Measurements from ENCODE around the gene SLC9A9. TPM values are rescaled to one million over a fixed set of nuclear protein-coding genes. Genes with fewer than 3 reads are reported as not detected.

Gene SLC9A9
- total RNA-seq, 4 donors from 2014 or later, result 1.7 to 8.2 (median 3.6) TPM

- Histone ChIP-seq H3K27me3 (no peaks in the 10 kb centered on the region), H3K27ac (no peak overlapping the region), H3K9me3 (no peaks in the 10 kb centered on the region), H3K4me3 (no peak overlapping the region), H3K4me1 (peaks cover 0 to 3% of the 10 kb centered on the region in 2 donors), H3K36me3 (no peaks in the 10 kb centered on the region)
- in situ Hi-C loops (cut with MboI; ENCODE audit: low sequenced_read_pairs in 4 of 4), result no loop called here
- no peak for ATAC-seq
- no peak for TF ChIP-seq POLR2A (IDR thresholded peaks at IDR 0.05)
- TF ChIP-seq, protein P1, sequence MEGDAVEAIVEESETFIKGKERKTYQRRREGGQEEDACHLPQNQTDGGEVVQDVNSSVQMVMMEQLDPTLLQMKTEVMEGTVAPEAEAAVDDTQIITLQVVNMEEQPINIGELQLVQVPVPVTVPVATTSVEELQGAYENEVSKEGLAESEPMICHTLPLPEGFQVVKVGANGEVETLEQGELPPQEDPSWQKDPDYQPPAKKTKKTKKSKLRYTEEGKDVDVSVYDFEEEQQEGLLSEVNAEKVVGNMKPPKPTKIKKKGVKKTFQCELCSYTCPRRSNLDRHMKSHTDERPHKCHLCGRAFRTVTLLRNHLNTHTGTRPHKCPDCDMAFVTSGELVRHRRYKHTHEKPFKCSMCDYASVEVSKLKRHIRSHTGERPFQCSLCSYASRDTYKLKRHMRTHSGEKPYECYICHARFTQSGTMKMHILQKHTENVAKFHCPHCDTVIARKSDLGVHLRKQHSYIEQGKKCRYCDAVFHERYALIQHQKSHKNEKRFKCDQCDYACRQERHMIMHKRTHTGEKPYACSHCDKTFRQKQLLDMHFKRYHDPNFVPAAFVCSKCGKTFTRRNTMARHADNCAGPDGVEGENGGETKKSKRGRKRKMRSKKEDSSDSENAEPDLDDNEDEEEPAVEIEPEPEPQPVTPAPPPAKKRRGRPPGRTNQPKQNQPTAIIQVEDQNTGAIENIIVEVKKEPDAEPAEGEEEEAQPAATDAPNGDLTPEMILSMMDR (IDR thresholded peaks at IDR 0.05 in 4 of 5, conservative IDR thresholded peaks at IDR 0.05 in 1 of 5), result no peak
- DNase-seq, result no peak
- intact Hi-C loops (cut with DNase I; ENCODE audit: low total_unique reads), result no loop called here
Observed at GRCh38 chr3:143839980-143840379, 8.3 kb downstream of the SLC9A9 start.

DNA sequence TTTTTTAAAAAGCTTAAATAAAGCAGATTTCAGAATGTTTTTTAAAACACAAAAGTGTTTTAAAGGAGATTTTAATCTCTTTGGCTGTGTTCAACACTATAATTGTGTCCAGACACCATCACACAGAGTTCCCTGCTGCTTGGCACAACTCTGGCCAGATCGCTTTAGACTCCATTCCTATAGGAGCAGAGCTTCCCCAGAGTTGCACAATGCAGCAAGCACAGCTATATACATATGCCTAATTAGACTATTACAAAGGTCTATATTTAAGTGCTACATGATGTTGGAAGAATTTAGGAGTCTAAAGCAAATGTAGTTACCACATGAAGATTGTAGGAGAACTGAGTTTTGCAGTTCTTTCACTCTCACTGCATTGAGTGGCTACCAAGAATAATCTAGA lies 11.2 kb downstream of the SLC9A9 start:
- in situ Hi-C loops (cut with MboI; ENCODE audit: low sequenced_read_pairs in 4 of 4) (no loop called here), intact Hi-C loops (cut with DNase I; ENCODE audit: low total_unique reads) (no loop called here)
- ATAC-seq (no peak), DNase-seq (no peak)
- Histone ChIP-seq H3K27ac (no peak overlapping the region), H3K4me1 (no peaks in the 10 kb centered on the region), H3K27me3 (no peaks in the 10 kb centered on the region), H3K9me3 (no peaks in the 10 kb centered on the region), H3K36me3 (no peaks in the 10 kb centered on the region), H3K4me3 (no peak overlapping the region)
- TF ChIP-seq, protein P1 (IDR thresholded peaks at IDR 0.05 in 4 of 5, conservative IDR thresholded peaks at IDR 0.05 in 1 of 5), result no peak
- TF ChIP-seq POLR2A (IDR thresholded peaks at IDR 0.05), result no peak

DNA sequence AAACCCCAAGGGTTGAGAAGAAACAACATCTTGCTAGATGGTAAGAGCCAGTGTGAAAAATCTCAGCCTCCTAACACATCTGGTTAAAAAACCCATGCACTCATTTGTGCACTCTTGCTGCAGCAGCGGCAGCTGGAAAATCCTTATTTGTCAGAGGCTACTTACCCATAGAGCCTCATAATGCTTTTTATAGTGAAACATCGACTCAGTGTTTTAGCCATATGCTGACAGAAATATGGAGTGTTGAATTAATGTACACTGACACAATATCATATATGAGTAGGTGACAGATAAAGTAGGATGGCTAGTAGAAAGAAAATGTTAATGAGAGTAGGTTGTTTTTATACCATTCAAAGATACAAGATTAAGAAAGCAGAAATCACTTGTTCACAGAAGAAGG lies 13.0 kb downstream of the SLC9A9 start:
- intact Hi-C loops (cut with DNase I; ENCODE audit: low total_unique reads), result no loop called here
- Histone ChIP-seq H3K4me1 (peaks cover 2 to 9% of the 10 kb centered on the region in 2 donors), H3K9me3 (no peaks in the 10 kb centered on the region), H3K4me3 (no peak overlapping the region), H3K36me3 (no peaks in the 10 kb centered on the region), H3K27ac (no peak overlapping the region), H3K27me3 (no peaks in the 10 kb centered on the region)
- no peak for ATAC-seq
- no peak for DNase-seq
- TF ChIP-seq, protein P1 (IDR thresholded peaks at IDR 0.05 in 4 of 5, conservative IDR thresholded peaks at IDR 0.05 in 1 of 5), result no peak
- no peak for TF ChIP-seq POLR2A (IDR thresholded peaks at IDR 0.05)
- in situ Hi-C loops (cut with MboI; ENCODE audit: low sequenced_read_pairs in 4 of 4), result no loop called here

DNA sequence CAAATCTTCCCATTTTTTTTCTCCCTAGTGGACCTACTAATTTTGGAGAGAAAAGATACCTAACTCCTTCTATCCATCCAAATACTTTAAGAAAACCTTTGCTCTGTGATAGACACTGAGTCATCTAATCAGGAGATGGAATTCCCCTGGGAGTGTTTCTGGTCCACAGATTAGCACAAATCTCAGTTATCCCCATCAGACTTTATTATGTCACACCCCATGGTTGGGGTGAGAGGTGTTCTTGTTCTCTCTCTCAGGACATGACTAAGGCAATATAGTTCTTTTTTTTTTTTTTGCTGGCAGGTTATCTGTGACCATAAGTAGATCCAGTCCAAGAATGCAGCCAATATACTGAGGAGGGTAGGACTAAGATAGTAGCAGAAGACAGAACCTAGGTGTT lies 15.8 kb downstream of the SLC9A9 start:
- TF ChIP-seq, protein P1 (IDR thresholded peaks at IDR 0.05 in 4 of 5, conservative IDR thresholded peaks at IDR 0.05 in 1 of 5), result no peak
- no peak for TF ChIP-seq POLR2A (IDR thresholded peaks at IDR 0.05)
- DNase-seq (no peak), ATAC-seq (no peak)
- Histone ChIP-seq H3K27ac (no peak overlapping the region), H3K9me3 (no peaks in the 10 kb centered on the region), H3K36me3 (no peaks in the 10 kb centered on the region), H3K4me1 (peaks cover 5 to 9% of the 10 kb centered on the region in 2 donors), H3K27me3 (no peaks in the 10 kb centered on the region), H3K4me3 (no peak overlapping the region)
- in situ Hi-C loops (cut with MboI; ENCODE audit: low sequenced_read_pairs in 4 of 4), result no loop called here
- intact Hi-C loops (cut with DNase I; ENCODE audit: low total_unique reads), result no loop called here

GRCh38 chr3:143831994-143832393 lies 16.3 kb downstream of the SLC9A9 start:
- H3K9me3 ChIP-seq, result no peaks in the 10 kb centered on the region
- no peaks in the 10 kb centered on the region for H3K36me3 ChIP-seq
- in situ Hi-C loops (cut with MboI; ENCODE audit: low sequenced_read_pairs in 4 of 4), result no loop called here
- DNase-seq (no peak), ATAC-seq (no peak)
- TF ChIP-seq POLR2A (IDR thresholded peaks at IDR 0.05), result no peak
- TF ChIP-seq, protein P1 (IDR thresholded peaks at IDR 0.05 in 4 of 5, conservative IDR thresholded peaks at IDR 0.05 in 1 of 5), result no peak
- H3K4me1 ChIP-seq, result peaks cover 5 to 9% of the 10 kb centered on the region in 2 donors
- H3K27ac ChIP-seq, result no peak overlapping the region
- H3K27me3 ChIP-seq, result no peaks in the 10 kb centered on the region
- no peak overlapping the region for H3K4me3 ChIP-seq
- intact Hi-C loops (cut with DNase I; ENCODE audit: low total_unique reads), result no loop called here
